H54 (cell line): ENCODE data around the gene PPP2R2B.

Source experiments
- DNase-seq: peaks from one replicate; pipeline ENCODE4 v3.0.0; 2011; ENCODE audit warnings: low spot score, mixed read lengths; ENCODE audit not compliant: insufficient read length
- FAIRE-seq: peaks from 3 replicates; lab custom pipeline; 2011; peaks lifted over from hg19 to GRCh38; lab: Jason Lieb, UNC
- POLR2A ChIP-seq: IDR thresholded peaks from 2 replicates; pipeline ENCODE4 v1.6.1; 2011; ENCODE audit warnings: low read depth, mild to moderate bottlenecking, low read length

Gene PPP2R2B

DNA sequence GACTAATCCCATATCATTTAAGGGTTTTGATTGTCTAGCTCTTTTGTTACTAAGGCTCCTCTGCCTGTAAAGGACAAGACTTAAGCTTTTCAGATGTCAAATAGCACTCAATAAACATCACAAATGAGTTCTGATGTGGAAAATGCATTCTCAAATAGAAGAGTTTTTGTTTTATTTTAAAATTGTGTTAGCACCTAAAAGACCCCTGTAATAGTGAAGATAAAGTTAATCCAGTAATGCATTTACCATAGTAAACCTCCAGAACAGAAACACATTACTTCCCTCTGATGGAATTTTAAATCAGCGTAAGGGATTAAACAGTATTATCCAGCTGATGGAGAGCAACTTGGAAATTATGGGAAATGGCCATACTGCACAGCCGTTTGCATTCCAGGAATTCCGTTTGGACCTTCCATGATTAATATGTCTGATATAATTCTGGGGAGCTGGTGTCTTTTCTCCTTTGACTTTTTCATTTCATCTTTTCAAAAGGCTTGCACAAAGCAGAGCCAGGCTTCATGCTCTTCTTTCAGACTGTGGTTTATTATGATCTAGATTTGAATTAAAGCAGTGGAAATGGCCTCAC lies 105.6 kb downstream of the PPP2R2B start:
- peak; percentile 84 for FAIRE-seq
- DNase-seq, result no peak
- no peak for TF ChIP-seq POLR2A

DNA sequence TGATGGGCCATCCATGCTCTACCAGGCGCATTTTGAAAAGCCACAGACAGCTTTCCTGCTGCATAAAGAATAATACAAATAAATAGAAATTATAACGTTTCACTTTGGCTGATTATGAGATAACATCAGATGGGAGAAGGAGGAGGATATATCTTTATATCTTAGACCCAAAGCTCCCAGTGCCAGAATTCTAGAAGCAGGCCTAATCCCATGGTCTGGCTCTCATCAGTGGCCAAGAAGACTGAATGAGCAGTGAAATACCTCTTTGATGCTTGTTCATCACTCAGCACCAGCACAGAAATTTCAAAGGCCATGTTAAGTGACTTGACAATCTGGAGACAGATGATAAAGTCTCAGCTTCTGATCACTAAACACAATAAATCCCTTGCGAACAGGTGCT lies 107.6 kb downstream of the PPP2R2B start:
- FAIRE-seq (no peak), DNase-seq (no peak)
- no peak for TF ChIP-seq POLR2A

GRCh38 chr5:146770546-146770945 lies 108.0 kb downstream of the PPP2R2B start:
- TF ChIP-seq POLR2A, result no peak
- FAIRE-seq, result no peak

GRCh38 chr5:146767534-146767933 lies 111.0 kb downstream of the PPP2R2B start:
- FAIRE-seq (no peak), DNase-seq (no peak)
- no peak for TF ChIP-seq POLR2A

More at GRCh38 chr5:146770546-146770945, 108.0 kb downstream of the PPP2R2B start:
- DNase-seq, result no peak

- DNase-seq (no peak), FAIRE-seq (no peak)
- no peak for TF ChIP-seq POLR2A
Observed at GRCh38 chr5:146766013-146766412, 112.5 kb downstream of the PPP2R2B start.

DNA sequence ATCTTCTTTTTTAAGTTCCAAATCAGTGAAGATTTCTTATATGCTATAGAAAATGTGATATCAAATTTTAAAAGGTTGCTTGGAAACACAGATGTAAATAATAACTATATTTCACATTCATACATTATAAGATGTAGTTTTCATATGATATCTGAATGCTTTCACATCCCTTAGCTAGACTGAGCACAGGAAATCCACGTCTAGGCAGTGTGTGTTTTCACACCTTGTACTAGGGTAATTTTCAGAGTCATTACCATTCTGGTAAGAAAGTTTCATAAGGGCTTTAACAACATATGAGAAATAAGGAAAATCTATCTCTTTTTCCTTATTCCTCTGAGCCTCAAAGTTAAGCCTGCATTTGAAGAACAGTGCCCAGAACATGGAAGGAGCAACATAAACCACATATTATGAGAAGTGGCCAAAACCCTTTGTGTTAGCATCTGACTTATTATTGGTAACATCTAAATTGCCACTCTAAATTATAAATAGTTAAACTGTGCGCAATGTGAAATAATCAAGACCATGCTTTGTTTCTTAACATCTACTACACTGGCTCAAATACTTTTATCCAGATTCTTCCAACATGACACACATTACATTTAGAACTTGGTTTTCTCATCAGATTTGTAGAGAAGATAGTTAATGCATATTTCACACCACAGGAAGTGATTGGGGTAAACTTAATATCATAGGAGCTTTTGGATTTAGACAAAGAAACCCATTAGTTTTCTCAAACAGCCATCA lies 113.3 kb downstream of the PPP2R2B start:
- no peak for DNase-seq
- no peak for FAIRE-seq
- no peak for TF ChIP-seq POLR2A

DNA sequence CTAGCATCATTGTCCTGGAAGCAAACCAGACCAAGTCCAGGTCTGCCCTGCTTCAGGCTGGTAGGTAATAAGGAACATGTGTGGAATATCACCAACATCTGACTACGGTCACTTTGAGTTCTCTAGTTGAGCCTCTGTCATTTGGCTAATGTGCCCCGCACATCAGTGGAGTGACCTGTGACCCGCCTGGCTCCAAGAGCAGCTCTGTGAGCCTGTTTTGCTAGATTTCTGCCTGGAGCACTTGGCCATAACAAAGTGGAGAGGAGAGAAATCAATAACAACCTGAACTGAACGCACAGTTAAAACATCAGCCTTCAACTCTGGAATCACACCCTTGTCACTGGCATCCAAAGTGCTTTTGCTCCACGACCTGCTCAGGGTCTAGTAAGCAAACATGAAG lies 115.7 kb downstream of the PPP2R2B start:
- DNase-seq (no peak), FAIRE-seq (no peak)
- no peak for TF ChIP-seq POLR2A

GRCh38 chr5:146761811-146762210 lies 116.7 kb downstream of the PPP2R2B start:
- FAIRE-seq (no peak), DNase-seq (no peak)
- no peak for TF ChIP-seq POLR2A

DNA sequence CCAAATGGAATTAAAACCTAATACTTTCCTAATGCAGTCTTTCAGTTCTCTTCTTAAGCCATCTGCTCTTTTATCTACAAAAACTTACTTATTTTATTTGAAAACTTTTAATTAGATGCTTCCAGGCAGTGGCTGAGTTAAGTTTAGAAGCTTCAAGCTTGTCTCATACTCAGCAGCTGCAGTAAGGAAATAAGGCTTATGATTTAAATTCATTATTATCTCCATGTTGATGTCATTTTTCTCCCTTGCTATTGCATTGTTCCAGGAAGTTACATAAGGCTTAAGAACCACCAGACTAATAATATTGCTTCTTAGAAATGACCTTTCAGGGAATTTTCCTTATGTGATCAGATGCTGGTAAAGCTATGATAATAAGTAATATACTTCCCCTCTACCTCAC lies 119.6 kb downstream of the PPP2R2B start:
- DNase-seq (no peak), FAIRE-seq (no peak)
- no peak for TF ChIP-seq POLR2A

DNA sequence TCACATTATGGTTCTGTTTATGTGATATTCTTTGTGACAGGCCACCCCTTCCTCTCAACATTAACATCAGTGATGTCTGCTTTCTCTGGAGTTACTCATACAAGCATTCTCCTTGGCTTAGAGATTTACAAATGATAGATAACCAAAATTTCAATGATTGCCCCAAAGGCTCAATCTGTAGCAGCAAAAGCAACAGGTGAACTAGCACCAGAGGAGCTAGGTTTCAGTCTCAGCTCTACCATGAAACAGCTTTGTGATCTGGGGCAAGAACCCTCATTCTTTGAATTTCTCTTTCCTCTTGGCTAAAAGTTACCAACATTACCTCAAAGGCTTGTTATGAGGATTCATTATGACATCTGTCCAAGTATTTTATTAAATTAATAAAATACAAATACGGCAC lies 120.5 kb downstream of the PPP2R2B start:
- no peak for FAIRE-seq
- no peak for DNase-seq
- no peak for TF ChIP-seq POLR2A

GRCh38 chr5:146756546-146756945 lies 122.0 kb downstream of the PPP2R2B start:
- no peak for DNase-seq
- TF ChIP-seq POLR2A, result no peak
- FAIRE-seq, result no peak

DNA sequence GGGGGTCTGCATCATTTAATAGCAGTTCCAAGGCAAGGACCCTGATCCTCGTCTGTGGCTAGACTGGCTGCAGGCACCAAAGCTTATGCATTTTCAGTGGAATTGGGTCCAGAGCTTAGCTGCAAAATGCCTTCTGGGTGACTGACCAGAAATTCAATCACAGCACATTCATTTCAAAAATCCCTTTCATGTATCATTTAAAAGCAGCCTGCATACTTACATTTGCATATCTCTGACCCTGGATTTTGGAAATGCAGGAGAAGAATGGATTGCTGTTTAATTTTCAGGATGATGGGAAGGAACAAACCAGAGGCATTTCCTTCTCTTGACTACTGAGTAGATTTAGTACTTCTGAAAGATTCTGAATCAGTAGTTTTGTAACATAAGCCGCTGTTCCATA lies 122.8 kb downstream of the PPP2R2B start:
- no peak for TF ChIP-seq POLR2A
- DNase-seq (no peak), FAIRE-seq (no peak)

GRCh38 chr5:146754621-146755020 lies 123.9 kb downstream of the PPP2R2B start:
- FAIRE-seq, result no peak
- DNase-seq, result no peak
- TF ChIP-seq POLR2A, result no peak

GRCh38 chr5:146753641-146754040 lies 124.9 kb downstream of the PPP2R2B start:
- DNase-seq, result no peak
- no peak for FAIRE-seq
- TF ChIP-seq POLR2A, result no peak
